PC-9 (cell line): ENCODE data around the gene C4BPB. TPM values are rescaled to one million over a fixed set of nuclear protein-coding genes. Genes with fewer than 3 reads are reported as not detected.
A peak's percentile ranks its signal among the peaks of the same experiment; 100 is the strongest.

Experiments used
- BruUV-seq: library from RNA; stranded (reverse); fragments of 400-500 nt; replicated peaks from 2 replicates; lab custom pipeline; 2021; lab: Mats Ljungman, UMichigan
- CTCF ChIA-PET: fragments of 300-600 bp; sonication (Branson Sonifier 250); formaldehyde crosslinking; loops from one replicate; lab custom pipeline; 2022; ENCODE audit warnings: antibody characterized with exemption; lab: Charles Lee
- POLR2A ChIA-PET: fragments of 300-600 bp; sonication (Branson Sonifier 250); formaldehyde crosslinking; loops from one replicate; lab custom pipeline; 2022; ENCODE audit warnings: antibody characterized with exemption; ENCODE audit not compliant: unreplicated experiment; lab: Charles Lee
- DNase-seq, 2 experiments: peaks; one replicate each; pipeline versions ENCODE4 v3.0.0 to v3.0.0-alpha.2; 2015 to 2022; ENCODE audit warnings: mixed read lengths in 1 of 2
- H2AFZ ChIP-seq: fragments of 200-600 bp; sonication (generic); 2 replicates; pipeline ENCODE4 v1.8.1; 2017; ENCODE audit warnings: antibody characterized with exemption
- H3F3A ChIP-seq: fragments of 200-600 bp; sonication (generic); 2 replicates; pipeline ENCODE4 v1.8.1; 2017; ENCODE audit warnings: antibody characterized with exemption, mild to moderate bottlenecking, low read depth; ENCODE audit not compliant: insufficient read depth
- H3K27ac ChIP-seq: fragments of 200-600 bp; sonication (generic); 2 replicates; pipeline ENCODE4 v1.6.1; 2016; ENCODE audit warnings: mixed run types
- H3K27me3 ChIP-seq: fragments of 200-600 bp; sonication (generic); 2 replicates; pipeline ENCODE4 v1.6.1; 2016; ENCODE audit warnings: low read depth, mixed run types; ENCODE audit not compliant: insufficient read depth
- H3K36me3 ChIP-seq: fragments of 200-600 bp; sonication (generic); 2 replicates; pipeline ENCODE4 v1.6.1; 2016; ENCODE audit warnings: low read depth, mixed run types
- H3K4me1 ChIP-seq: fragments of 200-600 bp; sonication (generic); replicated peaks from 2 replicates; pipeline ENCODE4 v1.6.1; 2016; ENCODE audit warnings: mixed run types; ENCODE audit not compliant: insufficient read depth
- H3K4me2 ChIP-seq: fragments of 200-600 bp; sonication (generic); 2 replicates; pipeline ENCODE4 v1.6.1; 2017; ENCODE audit warnings: mixed run types
- H3K4me3 ChIP-seq: fragments of 200-600 bp; sonication (generic); 2 replicates; pipeline ENCODE4 v1.6.1; 2016; ENCODE audit warnings: mixed run types
- H3K79me2 ChIP-seq: fragments of 200-600 bp; sonication (generic); 2 replicates; pipeline ENCODE4 v1.6.1; 2017; ENCODE audit warnings: low read depth, mixed run types
- H3K9me2 ChIP-seq: fragments of 200-600 bp; sonication (generic); 2 replicates; pipeline ENCODE4 v1.8.1; 2017; ENCODE audit warnings: mild to moderate bottlenecking; ENCODE audit not compliant: insufficient read depth
- H3K9me3 ChIP-seq: fragments of 200-600 bp; sonication (generic); 2 replicates; pipeline ENCODE4 v1.8.1; 2016; ENCODE audit warnings: low read depth; ENCODE audit not compliant: insufficient read depth
- H4K20me1 ChIP-seq: fragments of 200-600 bp; sonication (generic); 2 replicates; pipeline ENCODE4 v1.8.1; 2017; ENCODE audit not compliant: insufficient read depth
- CTCF ChIP-seq: fragments of 200-600 bp; sonication (generic); conservative IDR thresholded peaks from 2 replicates; pipeline ENCODE4 v1.6.1; 2017; ENCODE audit warnings: mixed run types, antibody characterized with exemption, mild to moderate bottlenecking, moderate library complexity
- EZH2 ChIP-seq: fragments of 200-600 bp; sonication (generic); IDR thresholded peaks from 2 replicates; pipeline ENCODE4 v1.8.0; 2017; ENCODE audit warnings: antibody characterized with exemption, low read depth
- intact Hi-C: fragments of 100-400 bp; cut with micrococcal nuclease; formaldehyde crosslinking; loops from one replicate; pipeline ENCODE4 v1.10.0; 2022; ENCODE audit not compliant: unreplicated experiment
- total RNA-seq: library from RNA; stranded (reverse); gene quantifications from 2 replicates; pipeline ENCODE4 v1.2.3, GENCODE V29; 2021

The C4BPB gene
- total RNA-seq, 1 experiment from 2014 or later: 4.2 TPM

- TF ChIP-seq CTCF (no peak), EZH2 (no peak)
- no peak for DNase-seq
- peaks cover 7% of the 10 kb centered on the region; the same call in 1 of the 2 replicates for H3F3A ChIP-seq
- BruUV-seq: no TSS peak
- H2AFZ ChIP-seq: peak within 1 kb of the TSS; percentile 56; the same call in 1 of the 2 replicates
- H3K4me3 ChIP-seq: no peak within 1 kb of the TSS
- no peaks in the 10 kb centered on the region for H4K20me1 ChIP-seq
- intact Hi-C loops: loop anchor here (10.0 kb wide), 1 partner anchor 61 kb away; no protein-coding TSS in a partner anchor
- no peak within 1 kb of the TSS for H3K27ac ChIP-seq
- H3K4me2 ChIP-seq: no peak within 1 kb of the TSS
- CTCF ChIA-PET: interaction anchor here (0.5 kb wide), 1 partner anchor 406 kb away, joined by 4 read pairs; no protein-coding TSS in a partner anchor
- H3K4me1 ChIP-seq: 0 out of 2 replicates have a peak, but pooled peaks cover 10% of the 10 kb centered on the region
- no peaks in the 10 kb centered on the region for H3K36me3 ChIP-seq
- no peaks in the 10 kb centered on the region for H3K9me3 ChIP-seq
- no peaks in the 10 kb centered on the region for H3K27me3 ChIP-seq
- POLR2A ChIA-PET: no interaction called here
- no peaks in the 10 kb centered on the region for H3K79me2 ChIP-seq
- no peaks in the 10 kb centered on the region for H3K9me2 ChIP-seq
These were observed 15.3 kb downstream of the C4BPB start, which contains the start of gene C4BPA for GRCh38 chr1:207103892-207104373. Gene C4BPA, plus strand, starts transcription at chr1:207104233. Its CDS starts 8,793 bp downstream, at chr1:207113026.

GRCh38 chr1:207109004-207109403 is 20.3 kb downstream of the C4BPB start:
- Histone ChIP-seq H3K79me2 (no peaks in the 10 kb centered on the region), H3K4me1 (0 out of 2 replicates have a peak, but pooled peaks cover 10% of the 10 kb centered on the region), H3K27me3 (no peaks in the 10 kb centered on the region), H3K9me3 (peaks cover 4% of the 10 kb centered on the region; the same call in 1 of the 2 replicates), H3F3A (peaks cover 13% of the 10 kb centered on the region; the same call in 1 of the 2 replicates), H3K36me3 (no peaks in the 10 kb centered on the region), H4K20me1 (no peaks in the 10 kb centered on the region), H2AFZ (no peak overlapping the region), H3K4me2 (no peak overlapping the region), H3K27ac (no peak overlapping the region), H3K9me2 (no peaks in the 10 kb centered on the region), H3K4me3 (no peak overlapping the region)
- TF ChIP-seq CTCF: no peak
- TF ChIP-seq EZH2: no peak
- CTCF ChIA-PET: no interaction called here
- DNase-seq: peak in 1 of 2 experiments; percentile 70
- POLR2A ChIA-PET: no interaction called here
- no TSS peak for BruUV-seq
- intact Hi-C loops: loop anchor here (10.0 kb wide), 1 partner anchor 56 kb away; no protein-coding TSS in a partner anchor

GRCh38 chr1:207112616-207113296 is 24.1 kb downstream of the C4BPB start:
- BruUV-seq: no TSS peak
- intact Hi-C loops: no loop called here
- ChIA-PET POLR2A (no interaction called here), CTCF (no interaction called here)
- H2AFZ ChIP-seq: no peak overlapping the region
- no peaks in the 10 kb centered on the region for H3K9me2 ChIP-seq
- H3K4me1 ChIP-seq: 0 out of 2 replicates have a peak, but pooled peaks cover 7% of the 10 kb centered on the region
- no peak for TF ChIP-seq CTCF
- no peak for TF ChIP-seq EZH2
- H3K4me2 ChIP-seq: no peak overlapping the region
- no peak overlapping the region for H3K27ac ChIP-seq
- H3K79me2 ChIP-seq: no peaks in the 10 kb centered on the region
- H3K9me3 ChIP-seq: peaks cover 4% of the 10 kb centered on the region; the same call in 1 of the 2 replicates
- H3K27me3 ChIP-seq: no peaks in the 10 kb centered on the region
- no peaks in the 10 kb centered on the region for H3K36me3 ChIP-seq
- H4K20me1 ChIP-seq: no peaks in the 10 kb centered on the region
- no peak for DNase-seq
- H3K4me3 ChIP-seq: no peak overlapping the region
- H3F3A ChIP-seq: peaks cover 13% of the 10 kb centered on the region; the same call in 1 of the 2 replicates
